Urothelium cell line (cell line): ENCODE results near the gene SLC13A3.

Source experiments
- DNase-seq: peaks from one replicate; pipeline ENCODE4 v3.0.0; 2011; ENCODE audit warnings: low spot score, mixed read lengths
- FAIRE-seq: peaks from 2 replicates; lab custom pipeline; 2011; peaks lifted over from hg19 to GRCh38; lab: Jason Lieb, UNC

The SLC13A3 gene, protein sequence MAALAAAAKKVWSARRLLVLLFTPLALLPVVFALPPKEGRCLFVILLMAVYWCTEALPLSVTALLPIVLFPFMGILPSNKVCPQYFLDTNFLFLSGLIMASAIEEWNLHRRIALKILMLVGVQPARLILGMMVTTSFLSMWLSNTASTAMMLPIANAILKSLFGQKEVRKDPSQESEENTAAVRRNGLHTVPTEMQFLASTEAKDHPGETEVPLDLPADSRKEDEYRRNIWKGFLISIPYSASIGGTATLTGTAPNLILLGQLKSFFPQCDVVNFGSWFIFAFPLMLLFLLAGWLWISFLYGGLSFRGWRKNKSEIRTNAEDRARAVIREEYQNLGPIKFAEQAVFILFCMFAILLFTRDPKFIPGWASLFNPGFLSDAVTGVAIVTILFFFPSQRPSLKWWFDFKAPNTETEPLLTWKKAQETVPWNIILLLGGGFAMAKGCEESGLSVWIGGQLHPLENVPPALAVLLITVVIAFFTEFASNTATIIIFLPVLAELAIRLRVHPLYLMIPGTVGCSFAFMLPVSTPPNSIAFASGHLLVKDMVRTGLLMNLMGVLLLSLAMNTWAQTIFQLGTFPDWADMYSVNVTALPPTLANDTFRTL

DNA sequence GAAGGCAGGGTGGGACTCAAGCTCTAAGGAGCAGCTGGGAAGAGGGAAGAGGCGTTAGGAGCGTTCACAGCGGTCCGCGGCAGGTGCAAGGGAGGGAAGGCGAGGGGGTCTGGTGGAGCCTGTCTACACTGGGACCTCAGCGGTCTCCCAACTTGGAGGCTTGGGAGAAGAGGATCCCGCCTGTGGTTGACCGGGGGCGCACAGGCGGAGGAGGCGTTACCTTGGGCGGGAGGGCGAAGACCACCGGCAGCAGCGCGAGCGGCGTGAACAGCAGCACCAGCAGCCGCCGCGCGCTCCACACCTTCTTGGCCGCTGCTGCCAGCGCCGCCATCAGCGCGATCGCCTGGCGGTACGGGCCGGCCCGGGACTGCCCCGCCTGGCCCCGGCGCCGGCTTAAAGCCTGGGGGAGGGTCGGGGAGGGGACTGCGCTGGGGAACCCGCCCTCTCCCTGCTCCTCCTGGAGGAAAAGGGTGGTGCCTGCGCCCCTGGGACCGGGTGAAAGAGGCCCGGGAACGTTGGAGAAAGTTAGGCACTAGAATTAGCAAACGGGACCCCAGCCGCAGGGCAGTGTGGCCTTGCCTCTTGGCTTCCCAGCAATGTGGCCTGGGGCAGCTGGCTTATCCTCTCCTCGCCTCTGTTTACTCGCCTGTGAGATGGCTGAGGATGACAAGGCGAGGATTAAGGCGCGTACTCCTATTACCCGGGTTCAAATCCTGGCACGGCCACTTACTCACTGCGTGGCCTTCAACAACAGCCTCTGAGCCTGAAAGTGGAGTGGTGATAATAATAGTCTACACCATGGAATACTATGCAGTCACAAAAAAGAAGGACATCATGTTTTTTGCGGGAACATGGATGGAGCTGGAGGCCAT is at the start of gene SLC13A3:
SLC13A3 (minus strand) TSS at position 369 of the 872 bp plus-strand sequence; CDS start at position 331, 38 bp downstream.
- no peak for DNase-seq
- FAIRE-seq = no peak

GRCh38 chr20:46701057-46701456 is 49.8 kb upstream of the SLC13A3 start:
- FAIRE-seq (no peak), DNase-seq (no peak)

- DNase-seq (no peak), FAIRE-seq (no peak)
Measured at GRCh38 chr20:46700481-46700880, 49.2 kb upstream of the SLC13A3 start.

GRCh38 chr20:46699651-46700359 is 48.5 kb upstream of the SLC13A3 start:
- DNase-seq = peak; percentile 61
- peak; percentile 17 for FAIRE-seq

DNA sequence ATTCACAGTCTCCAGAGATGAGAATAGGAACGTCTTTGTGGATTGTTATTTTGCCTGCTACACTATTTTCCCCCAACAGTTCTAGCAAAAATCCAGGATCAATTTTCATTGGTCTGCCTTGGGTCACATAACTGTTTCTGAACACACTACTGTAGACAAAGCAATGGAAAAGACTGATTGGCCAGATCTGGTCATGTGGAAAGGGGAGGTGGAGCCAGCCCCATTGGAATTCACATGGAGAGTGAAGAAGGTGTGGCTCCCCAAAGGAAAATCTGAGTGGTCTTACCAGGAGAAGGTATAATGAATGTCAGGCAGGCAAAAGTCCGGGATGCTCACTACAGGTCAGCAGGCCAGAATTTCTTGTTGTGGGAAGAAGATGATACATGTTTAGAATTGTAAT is 47.5 kb upstream of the SLC13A3 start:
- no peak for FAIRE-seq
- DNase-seq = no peak

DNA sequence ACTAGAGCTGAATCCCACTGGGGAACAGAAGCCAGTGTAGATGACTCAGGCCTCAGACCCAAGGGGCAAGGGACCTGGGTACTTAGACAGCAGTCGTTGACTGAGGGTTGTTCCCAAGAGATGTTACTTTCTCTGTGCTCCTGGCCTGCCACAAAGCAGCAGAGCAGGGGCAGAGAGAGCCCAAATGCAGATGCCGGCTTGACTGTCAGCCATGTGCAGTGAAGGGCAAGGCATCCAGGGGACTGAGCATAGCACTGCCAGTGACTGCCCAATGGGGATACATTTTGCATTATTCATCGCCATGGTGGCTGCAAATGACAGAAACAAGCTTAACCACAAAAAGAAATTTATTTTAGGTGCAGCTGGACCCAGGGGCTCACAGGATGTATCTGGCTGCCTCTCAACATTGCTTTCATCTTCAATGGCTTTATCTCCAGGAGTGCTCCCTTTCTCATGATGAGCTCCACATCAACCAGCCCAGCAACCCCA is 45.6 kb upstream of the SLC13A3 start:
- FAIRE-seq = no peak
- no peak for DNase-seq

- FAIRE-seq = no peak
- no peak for DNase-seq
Measured at GRCh38 chr20:46695892-46696291, 44.6 kb upstream of the SLC13A3 start.

DNA sequence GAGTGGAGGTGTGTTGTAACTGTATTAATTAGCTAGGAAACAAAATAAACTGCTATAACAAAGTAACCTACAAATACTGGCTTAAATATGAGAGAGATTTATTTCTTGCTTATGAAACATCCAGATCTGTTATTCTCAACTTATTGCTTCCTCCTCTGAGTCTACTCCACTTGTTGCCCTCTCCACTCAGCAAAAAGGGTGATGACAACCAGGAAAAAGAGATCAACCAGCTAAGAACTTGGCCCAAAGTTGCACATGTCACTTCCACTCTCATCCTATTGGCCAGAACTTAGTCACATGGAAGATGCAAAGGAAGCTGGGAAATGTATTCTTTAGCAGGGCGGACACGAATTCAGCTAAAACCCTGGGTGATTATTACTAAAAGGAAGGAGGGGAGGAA is 43.2 kb upstream of the SLC13A3 start:
- DNase-seq = no peak
- peak; percentile 20 for FAIRE-seq

DNA sequence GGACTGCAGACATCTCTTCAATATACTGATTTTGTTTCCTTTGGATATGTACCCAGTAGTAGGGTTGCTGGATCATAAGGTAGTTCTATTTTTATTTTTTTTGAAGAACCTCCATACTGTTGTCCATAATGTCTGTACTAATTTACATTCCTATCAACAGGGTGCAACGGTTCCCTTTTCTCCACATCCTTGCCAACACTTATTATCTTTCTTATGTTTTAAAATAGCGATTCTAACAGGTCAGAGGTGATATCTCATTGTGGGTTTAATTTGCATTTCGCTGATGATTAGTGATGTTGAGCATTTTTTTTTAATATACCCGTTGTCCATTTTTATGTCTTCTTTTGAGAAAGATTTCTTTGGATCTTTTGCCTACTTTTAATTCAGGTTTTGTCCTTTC is 39.9 kb upstream of the SLC13A3 start:
- FAIRE-seq = no peak
- DNase-seq = no peak

DNA sequence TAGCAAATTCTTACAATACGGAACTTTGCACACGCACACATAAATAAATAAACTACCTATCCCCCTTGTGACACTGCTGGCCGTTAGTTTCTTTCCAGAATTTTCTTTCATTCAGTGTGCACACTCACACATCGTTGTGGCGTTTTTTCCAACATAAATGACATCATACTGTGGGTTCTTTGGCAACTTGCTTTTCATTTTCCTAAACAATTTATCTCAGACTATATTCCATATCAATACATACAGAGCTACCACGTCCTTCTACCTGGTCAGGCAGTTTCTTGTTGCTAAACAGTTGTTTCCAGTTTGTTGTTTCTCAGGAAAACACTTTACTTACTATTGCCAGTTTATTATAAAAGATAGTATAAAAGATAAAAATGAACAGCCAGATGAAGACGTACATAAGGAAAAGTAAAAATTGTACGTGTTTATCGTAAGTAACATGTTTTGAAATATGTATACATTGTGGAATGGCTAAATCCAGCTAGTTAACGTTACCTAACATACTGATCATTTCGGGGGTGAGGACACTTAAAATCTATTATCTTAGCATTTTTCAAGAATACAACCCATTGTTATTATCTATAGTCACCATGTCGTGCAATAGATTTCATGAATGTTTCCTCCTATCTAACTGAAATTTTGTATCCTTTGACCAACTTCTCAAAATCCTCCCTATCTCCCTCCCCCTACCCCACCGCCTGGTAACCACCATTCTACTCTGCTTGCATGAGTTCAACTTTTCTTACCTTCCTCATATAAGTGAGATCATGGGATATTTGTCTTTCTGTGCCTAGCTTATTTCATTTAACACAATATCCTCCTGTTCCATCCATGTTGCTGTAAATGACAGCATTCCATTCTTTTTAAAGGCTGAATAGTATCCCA is 39.2 kb upstream of the SLC13A3 start:
- FAIRE-seq (no peak), DNase-seq (no peak)

DNA sequence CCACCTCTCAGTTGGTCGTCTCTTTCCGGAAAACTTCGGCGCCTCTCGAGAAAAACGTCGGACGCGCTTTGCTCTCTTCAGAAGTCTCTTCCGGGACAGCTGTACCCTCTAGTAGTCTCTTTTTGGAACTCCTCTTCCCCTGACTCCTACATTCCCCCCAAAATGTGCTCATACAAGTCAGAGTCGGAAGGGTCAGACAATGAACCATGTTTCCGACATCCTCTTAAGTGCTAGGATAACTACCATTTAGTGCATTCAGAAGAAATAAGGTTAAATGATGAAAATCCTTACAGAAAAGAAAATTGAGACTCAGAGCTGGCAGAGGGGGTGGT is 38.5 kb upstream of the SLC13A3 start:
- FAIRE-seq (no peak), DNase-seq (no peak)

DNA sequence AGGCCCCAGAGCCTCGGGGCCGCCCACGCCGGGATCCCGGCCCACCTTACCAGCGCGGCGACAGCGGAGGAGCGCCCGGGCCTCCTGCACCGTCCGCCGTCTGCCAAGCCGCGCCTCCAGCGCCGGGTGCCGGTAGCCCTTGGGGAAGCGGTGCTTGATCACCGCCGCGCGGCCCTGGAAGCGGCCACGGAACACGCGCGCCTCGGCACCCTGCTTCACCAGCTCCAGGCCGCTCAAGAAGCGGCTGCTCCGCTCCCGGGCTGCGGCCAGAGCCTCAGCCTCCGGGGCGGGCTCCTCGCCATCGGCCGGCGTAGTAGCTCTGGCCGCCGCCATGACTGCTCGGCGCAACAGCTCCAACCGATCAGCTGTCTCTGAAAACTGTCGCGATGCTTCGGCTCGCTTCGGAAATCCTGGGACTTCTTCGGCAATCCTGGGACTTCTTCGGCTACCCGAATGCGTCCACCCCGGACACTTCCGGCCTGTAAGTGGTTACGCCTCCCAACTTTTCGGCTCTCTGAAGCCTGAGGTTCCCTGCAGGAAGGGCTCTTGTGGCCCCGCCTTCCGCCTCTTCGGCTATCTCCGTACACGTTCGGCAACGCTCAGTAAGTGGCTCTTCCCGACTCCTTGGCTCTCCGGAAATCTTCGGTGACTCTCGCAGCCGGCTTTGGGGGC is 38.0 kb upstream of the SLC13A3 start, which contains the start of gene TP53RK:
TP53RK (minus strand) TSS at position 363 of the 672 bp plus-strand sequence; CDS start at position 333, 30 bp downstream.
- peak; percentile 30 for FAIRE-seq

DNA sequence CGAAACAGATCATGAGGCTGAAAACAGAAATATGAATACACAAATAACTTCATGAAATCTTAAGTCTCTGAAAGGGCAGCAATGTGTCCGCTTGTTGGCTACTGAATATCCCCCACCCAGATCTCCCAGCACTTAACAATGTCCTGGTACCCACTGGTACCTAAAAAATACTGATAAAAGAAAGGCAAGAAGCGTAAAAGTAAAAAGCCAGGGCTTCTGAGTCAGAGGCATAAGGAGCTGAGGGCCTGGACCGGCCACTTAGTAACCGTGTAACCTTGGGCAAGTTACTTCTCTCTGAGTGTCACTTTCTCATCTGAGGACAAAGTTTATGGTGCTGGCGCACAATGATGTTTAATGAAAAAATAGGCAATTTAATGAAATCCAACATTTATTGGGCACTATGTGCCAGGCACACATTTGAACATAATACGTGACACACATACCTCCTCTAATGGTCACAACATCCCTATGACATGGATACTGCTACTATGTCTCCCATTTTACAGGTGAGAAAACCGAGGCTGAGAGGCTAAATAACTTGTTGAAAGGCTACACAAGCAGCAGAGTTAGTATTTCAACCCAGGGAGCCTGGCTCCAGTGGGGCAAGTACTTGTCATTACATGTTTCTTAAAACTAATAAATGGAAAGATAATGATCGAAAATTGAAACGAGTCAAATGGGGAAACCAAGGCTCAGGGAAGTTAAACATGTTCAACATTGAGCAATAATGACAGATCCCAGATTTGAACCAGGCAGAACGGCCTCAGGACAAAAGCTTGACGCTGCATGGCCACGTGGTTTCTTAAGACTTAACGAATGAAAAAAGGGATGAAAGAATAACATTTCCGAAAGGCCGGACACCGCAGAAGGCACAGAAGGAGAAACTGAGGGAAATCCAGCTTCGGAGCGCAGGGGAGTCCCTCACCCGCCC is 37.2 kb upstream of the SLC13A3 start:
- FAIRE-seq (no peak), DNase-seq (no peak)

More for the DNA sequence above, 38.0 kb upstream of the SLC13A3 start, which contains the start of gene TP53RK:
- DNase-seq = peak; percentile 100

- DNase-seq (peak; percentile 68), FAIRE-seq (no peak)
Measured at GRCh38 chr20:46683939-46684750, 32.9 kb upstream of the SLC13A3 start.

DNA sequence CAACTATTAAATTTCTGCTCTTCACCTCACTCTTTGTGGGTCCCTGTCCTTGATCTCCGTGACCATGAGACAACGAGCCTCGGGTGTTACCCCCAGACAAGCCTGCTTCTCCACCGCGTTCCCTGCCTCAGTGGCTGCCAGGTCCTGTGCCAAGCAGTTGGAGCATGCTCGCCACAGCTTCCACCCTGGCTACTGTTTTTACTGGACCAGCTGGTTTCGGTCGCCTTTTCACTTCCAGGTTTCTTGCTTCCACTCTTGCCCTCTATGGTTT is 32.3 kb upstream of the SLC13A3 start:
- no peak for DNase-seq
- no peak for FAIRE-seq

GRCh38 chr20:46683011-46683667 is 31.9 kb upstream of the SLC13A3 start:
- no peak for FAIRE-seq
- no peak for DNase-seq
